K562 (cell line): ENCODE data around the gene SUMF2. TPM values are rescaled to one million over a fixed set of nuclear protein-coding genes. Genes with fewer than 3 reads are reported as not detected.
A peak's percentile ranks its signal among the peaks of the same experiment; 100 is the strongest.
"Not testable (repeated sequence)": the region's sequence is repeated elsewhere in the genome, so short reads cannot be mapped to it uniquely, and the experiment has no call there.

ENCODE experiments used
- ATAC-seq: fragments of 200-7000 bp; cut with Tn5 transposase; 3 replicates; pipeline ENCODE4 v1.9.1; 2020; ENCODE audit warnings: moderate library complexity
- BruUV-seq: library from RNA; stranded (reverse); fragments of 400-500 nt; replicated peaks from 2 replicates; lab custom pipeline; 2021; lab: Mats Ljungman, UMichigan
- CTCF ChIA-PET: fragments of 300-600 bp; formaldehyde crosslinking; extraction: SDS; loops from one replicate; lab custom pipeline; 2021; ENCODE audit warnings: low intra/inter-chr PET ratio; lab: Yijun Ruan, JAX
- POLR2A ChIA-PET: fragments of 300-600, 350-650 bp; sonication (Branson Sonifier 250); formaldehyde crosslinking; extraction: SDS; loops from one replicate; lab custom pipeline; 2021; ENCODE audit warnings: antibody characterized with exemption, inconsistent platforms; lab: Yijun Ruan, JAX
- DNase-seq, 4 experiments: peaks; one replicate each; pipeline versions ENCODE4 v3.0.0 to v3.0.0-alpha.2; 2011 to 2018; ENCODE audit warnings: low spot score in 3 of 4, mixed read lengths in 3 of 4; ENCODE audit errors: extremely low read depth in 1 of 4
- FAIRE-seq: peaks from 2 replicates; lab custom pipeline; 2011; peaks lifted over from hg19 to GRCh38; lab: Jason Lieb, UNC
- H2AFZ ChIP-seq: 2 replicates; pipeline ENCODE4 v1.6.0; 2011; ENCODE audit warnings: low read depth, low read length, control low read depth, inconsistent platforms
- H3K27ac ChIP-seq: fragments of 200-600 bp; 3 replicates; pipeline ENCODE4 v1.8.0; 2011; ENCODE audit warnings: low read depth, mild to moderate bottlenecking, control low read depth, inconsistent platforms, low read length, moderate library complexity, mixed read lengths; ENCODE audit errors: extremely low read depth
- H3K27me3 ChIP-seq, 2 experiments: fragments of 300-600 bp in 1 of 2; 2 replicates in 1 of 2; 3 replicates in 1 of 2; pipeline versions ENCODE4 v1.6.0 to v1.8.0; 2011; ENCODE audit warnings: inconsistent platforms in 2 of 2, low read length in 2 of 2, mild to moderate bottlenecking in 1 of 2, mixed read lengths in 1 of 2, moderate library complexity in 1 of 2; ENCODE audit not compliant: control insufficient read depth in 2 of 2, insufficient read depth in 2 of 2
- H3K36me3 ChIP-seq: fragments of 300-600 bp; 3 replicates; pipeline ENCODE4 v1.8.0; 2011; ENCODE audit warnings: mild to moderate bottlenecking, low read length, inconsistent platforms; ENCODE audit not compliant: control insufficient read depth, insufficient read depth
- H3K4me1 ChIP-seq, 2 experiments: fragments of 200-600 bp in 1 of 2; replicated peaks in 1 of 2; 2 replicates in 1 of 2; 3 replicates in 1 of 2; pipeline versions ENCODE4 v1.5.1 to v1.8.0; 2011; ENCODE audit warnings: inconsistent platforms in 2 of 2, low read length in 2 of 2, mild to moderate bottlenecking in 1 of 2, mixed read lengths in 1 of 2, moderate library complexity in 1 of 2; ENCODE audit not compliant: control insufficient read depth in 2 of 2, insufficient read depth in 2 of 2
- H3K4me2 ChIP-seq: 2 replicates; pipeline ENCODE4 v1.6.1; 2011; ENCODE audit warnings: low read length, control low read depth, inconsistent platforms, mixed read lengths; ENCODE audit not compliant: insufficient read depth
- H3K4me3 ChIP-seq: fragments of 200-600 bp; sonication (generic), shearing (Covaris generic); 2 replicates; pipeline ENCODE4 v1.5.1; 2016; ENCODE audit warnings: control low read depth, inconsistent platforms
- H3K79me2 ChIP-seq: fragments of 200-600 bp; 3 replicates; pipeline ENCODE4 v1.8.0; 2011; ENCODE audit warnings: low read length, inconsistent platforms; ENCODE audit not compliant: control insufficient read depth, insufficient read depth
- H3K9ac ChIP-seq, 2 experiments: 2 replicates each; pipeline versions ENCODE4 v1.6.0 to v1.6.1; 2011; ENCODE audit warnings: low read depth in 2 of 2, low read length in 2 of 2, control low read depth in 1 of 2, inconsistent platforms in 1 of 2, mild to moderate bottlenecking in 1 of 2, mixed read lengths in 1 of 2; ENCODE audit not compliant: insufficient read depth in 1 of 2
- H3K9me1 ChIP-seq: one replicate; pipeline ENCODE4 v1.6.0; 2011; ENCODE audit warnings: inconsistent platforms, mild to moderate bottlenecking, low read length, moderate library complexity; ENCODE audit not compliant: control insufficient read depth, insufficient read depth
- H3K9me3 ChIP-seq: replicated peaks from 2 replicates; pipeline ENCODE4 v1.5.1; 2011; ENCODE audit warnings: low read depth, low read length, inconsistent platforms; ENCODE audit not compliant: control insufficient read depth, insufficient read depth
- H4K20me1 ChIP-seq: replicated peaks from 2 replicates; pipeline ENCODE4 v1.6.1; 2011; ENCODE audit warnings: low read length, inconsistent platforms, mixed read lengths; ENCODE audit not compliant: control insufficient read depth, insufficient read depth
- ATF7 ChIP-seq: fragments of 450-650 bp; IDR thresholded peaks from 2 replicates; pipeline ENCODE4 v1.7.1; 2014; ENCODE audit warnings: mild to moderate bottlenecking, moderate library complexity
- CREB3L1 ChIP-seq: fragments of 450-650 bp; IDR thresholded peaks from 2 replicates; pipeline ENCODE4 v1.6.1; 2014; ENCODE audit warnings: low read depth, mild to moderate bottlenecking, moderate library complexity, borderline replicate concordance
- EGR1 ChIP-seq: fragments of 450-650 bp; conservative IDR thresholded peaks from 2 replicates; pipeline ENCODE4 v1.6.1; 2017; ENCODE audit warnings: mild to moderate bottlenecking
- ELF4 ChIP-seq: fragments of 450-650 bp; formaldehyde crosslinking; IDR thresholded peaks from 2 replicates; pipeline ENCODE4 v1.4.0; 2022; ENCODE audit warnings: missing genetic modification characterization
- FOSL1 ChIP-seq: fragments of 200-800 bp; sonication (Bioruptor generic); conservative IDR thresholded peaks from 2 replicates; pipeline ENCODE4 v1.6.1; 2016; ENCODE audit warnings: missing genetic modification characterization, missing compliant biosample characterization
- HDAC2 ChIP-seq: fragments of 450-650 bp; IDR thresholded peaks from 2 replicates; pipeline ENCODE4 v1.6.1; 2016; ENCODE audit warnings: mild to moderate bottlenecking
- NR1H2 ChIP-seq: sonication (generic); formaldehyde crosslinking; IDR thresholded peaks from 2 replicates; pipeline ENCODE4 v1.4.0; 2020; ENCODE audit warnings: mild to moderate bottlenecking, missing genetic modification reagents
- POLR2G ChIP-seq: fragments of 200-400 bp; formaldehyde crosslinking; IDR thresholded peaks from 2 replicates; pipeline ENCODE4 v1.6.1; 2017; ENCODE audit warnings: low read depth, mild to moderate bottlenecking, antibody characterized with exemption, low read length, moderate library complexity
- RBFOX2 ChIP-seq: fragments of 200-400 bp; formaldehyde crosslinking; IDR thresholded peaks from 2 replicates; pipeline ENCODE4 v1.6.1; 2017; ENCODE audit warnings: low read depth, mild to moderate bottlenecking, low read length, moderate library complexity
- TAF9B ChIP-seq: fragments of 450-650 bp; IDR thresholded peaks from 2 replicates; pipeline ENCODE4 v1.6.1; 2018; ENCODE audit warnings: mild to moderate bottlenecking; ENCODE audit not compliant: partially characterized antibody
- ZBTB49 ChIP-seq: sonication (generic); formaldehyde crosslinking; IDR thresholded peaks from 2 replicates; pipeline ENCODE4 v1.8.0; 2022; ENCODE audit warnings: missing genetic modification reagents, mild to moderate bottlenecking, borderline replicate concordance
- ZNF445 ChIP-seq: fragments of 250-450 bp; sonication (Bioruptor Pico); IDR thresholded peaks from 2 replicates; pipeline ENCODE4 v1.4.0; 2020; ENCODE audit warnings: low read depth, mild to moderate bottlenecking, moderate library complexity
- ZNF695 ChIP-seq: fragments of 450-650 bp; formaldehyde crosslinking; IDR thresholded peaks from 2 replicates; pipeline ENCODE4 v1.4.0; 2020; ENCODE audit warnings: mild to moderate bottlenecking, moderate library complexity
- WGBS: fragments of 100-300 bp; shearing (Covaris generic); methylation state at CpG from one replicate; pipeline ENCODE4 v1.1.6; 2016; ENCODE audit warnings: low coverage, mixed read lengths; ENCODE audit not compliant: insufficient coverage; ENCODE audit errors: missing lambda C conversion rate; 5-methylcytosine and 5-hydroxymethylcytosine counted together
- in situ Hi-C: fragments of 300-500 bp; cut with MboI; formaldehyde crosslinking; loops from 4 replicates; pipeline ENCODE4 v1.15.0; 2018; ENCODE audit warnings: inconsistent platforms, mixed read lengths
- intact Hi-C: fragments of 100-400 bp; cut with micrococcal nuclease; formaldehyde crosslinking; loops from 2 replicates; pipeline ENCODE4 v1.14.2; 2022
- polyA plus RNA-seq, 8 experiments: library from polyadenylated mRNA; depleted of rRNA in 4 of 8; stranded (reverse) in 5 of 8; unstranded in 3 of 8; fragments of >200 nt; fragmentation: Nextera tagmentation in 2 of 8; fragmentation: Illumina TruSeq in 1 of 8; extraction: Ambion mirVana in 2 of 8; extraction: Trizol in 1 of 8; gene quantifications; 2 replicates each; pipeline versions ENCODE4 v1.2.1 to v1.2.3, GENCODE V29; 2011 to 2014; ENCODE audit warnings: inconsistent platforms in 1 of 8, missing spikeins in 1 of 8
- total RNA-seq, 7 experiments: library from RNA; depleted of rRNA in 6 of 7; stranded (reverse); fragments of >200 nt in 6 of 7; fragmentation: Illumina TruSeq in 2 of 7; extraction: Trizol in 2 of 7; gene quantifications; 2 replicates each; pipeline versions ENCODE4 v1.2.1 to v1.2.3, GENCODE V29; 2011 to 2021; ENCODE audit warnings: low replicate concordance in 1 of 7

Gene SUMF2
- total and polyA plus RNA-seq, 9 of the 15 experiments (the other 6 are each of a cell fraction or from before 2014, with no cell fraction given) = 39.0 to 113 (median 67.7) TPM

GRCh38 chr7:56104138-56104537 lies 40.1 kb downstream of the SUMF2 start:
- POLR2A ChIA-PET = interaction anchor here (0.6 to 0.7 kb wide), 2 partner anchors 40 to 50 kb away, joined by 3 read pairs; partner anchors contain the start of gene SUMF2
- Histone ChIP-seq H3K9me3 (peaks cover 12% of the 10 kb centered on the region), H3K36me3 (peaks cover 66% of the 10 kb centered on the region), H3K79me2 (peaks cover 40% of the 10 kb centered on the region), H4K20me1 (peaks cover 16% of the 10 kb centered on the region; the same call in 1 of the 2 replicates)
- BruUV-seq, H2AFZ ChIP-seq, CTCF ChIA-PET, ATAC-seq, DNase-seq, H3K4me1 ChIP-seq, in situ Hi-C loops, intact Hi-C loops, H3K4me3 ChIP-seq, H3K27me3 ChIP-seq, FAIRE-seq, H3K9ac ChIP-seq, H3K9me1 ChIP-seq, H3K4me2 ChIP-seq, H3K27ac ChIP-seq: not testable (repeated sequence)
- WGBS = 87% methylated on average over 7 of the region's 9 CpGs
- TF ChIP-seq POLR2G = peak; percentile 54; the same call in 1 of the 2 replicates
- peak; percentile 67 for TF ChIP-seq RBFOX2

GRCh38 chr7:56105508-56105907 lies 41.4 kb downstream of the SUMF2 start:
- H3K9ac ChIP-seq = peak overlapping the region; percentile 90 to 99
- no peak overlapping the region for H2AFZ ChIP-seq
- FAIRE-seq (peak; percentile 73), ATAC-seq (peak; percentile 64), DNase-seq (peak in 1 of 4 experiments; percentile 76)
- CTCF ChIA-PET = no interaction called here
- in situ Hi-C loops = no loop called here
- H3K79me2 ChIP-seq = peaks cover 40% of the 10 kb centered on the region
- WGBS = 1% methylated on average over 6 of the region's 6 CpGs
- POLR2A ChIA-PET = interaction anchor here (0.6 to 1.6 kb wide), 5 partner anchors 8 to 252 kb away, joined by 3 to 12 read pairs (median 3); no protein-coding TSS in a partner anchor
- peak overlapping the region; percentile 99 for H3K27ac ChIP-seq
- peaks cover 16% of the 10 kb centered on the region; the same call in 1 of the 2 replicates for H4K20me1 ChIP-seq
- TSS peak; percentile 58 for BruUV-seq
- H3K4me2 ChIP-seq = peak overlapping the region; percentile 97
- H3K9me3 ChIP-seq = peaks cover 12% of the 10 kb centered on the region
- no peaks in the 10 kb centered on the region for H3K9me1 ChIP-seq
- no peaks in the 10 kb centered on the region for H3K27me3 ChIP-seq
- peaks cover 52% of the 10 kb centered on the region for H3K36me3 ChIP-seq
- intact Hi-C loops = no loop called here
- H3K4me1 ChIP-seq = peaks cover 8 to 9% of the 10 kb centered on the region in 2 experiments; a peak in 4 of 5 replicates
- H3K4me3 ChIP-seq = peak overlapping the region; percentile 84
- TF ChIP-seq ELF4 (CRISPR knock-in tag) (no peak), CREB3L1 (no peak; the same call in 1 of the 2 replicates), FOSL1 (0 out of 2 replicates have a peak, but pooled peaks have one; percentile 28), HDAC2 (no peak), ATF7 (peak; percentile 96), ZNF695 (CRISPR knock-in tag) (no peak), TAF9B (no peak), ZNF445 (no peak), ZBTB49 (CRISPR knock-in tag) (no peak), EGR1 (no peak), NR1H2 (CRISPR knock-in tag) (no peak)
